Measurements from ENCODE around the gene NR2C1.

- TF ChIP-seq CTCF (IDR thresholded peaks at IDR 0.05) = no peak
- no peak for TF ChIP-seq EZH2 (IDR thresholded peaks at IDR 0.05)
- TF ChIP-seq EZH2phosphoT487 (IDR thresholded peaks at IDR 0.05) = no peak
Observed at GRCh38 chr12:95099270-95099790, 25.9 kb upstream of the NR2C1 start.

Measured in neural progenitor cell (in vitro differentiated cells).